Endothelial cell of umbilical vein (primary cell): Measurements from ENCODE around the gene THBD. TPM values are rescaled to one million over a fixed set of nuclear protein-coding genes. Genes with fewer than 3 reads are reported as not detected.
A peak's percentile ranks its signal among the peaks of the same experiment; 100 is the strongest.

ENCODE experiments used
- BruUV-seq: library from RNA; stranded (reverse); fragments of 400-500 nt; replicated peaks from 2 replicates; lab custom pipeline; 2021; lab: Mats Ljungman, UMichigan
- CTCF ChIA-PET: fragments of 300-600, 350-600 bp; sonication (Branson Sonifier 250); formaldehyde crosslinking; loops from one replicate; lab custom pipeline; 2021; ENCODE audit warnings: antibody characterized with exemption, inconsistent platforms; lab: Charles Lee
- POLR2A ChIA-PET: fragments of 300-600, 350-600 bp; sonication (Branson Sonifier 250); formaldehyde crosslinking; loops from one replicate; lab custom pipeline; 2021; ENCODE audit warnings: antibody characterized with exemption, inconsistent platforms; lab: Charles Lee
- DNase-seq: peaks from one replicate; pipeline ENCODE4 v3.0.0-alpha.2; 2011; ENCODE audit warnings: low read depth, low spot score
- FAIRE-seq: peaks from 2 replicates; lab custom pipeline; 2011; peaks lifted over from hg19 to GRCh38; lab: Jason Lieb, UNC
- H2AFZ ChIP-seq: 2 replicates; pipeline ENCODE4 v1.6.0; 2012; ENCODE audit warnings: low read depth, low read length, control low read depth, inconsistent platforms
- H3K27ac ChIP-seq: 2 replicates; pipeline ENCODE4 v1.5.1; 2011; ENCODE audit warnings: low read depth, mild to moderate bottlenecking, control low read depth, low read length, moderate library complexity; ENCODE audit not compliant: insufficient read depth
- H3K27me3 ChIP-seq, 2 experiments: 2 replicates each; pipeline versions ENCODE4 v1.6.0 to v1.6.1; 2011; ENCODE audit warnings: low read length in 2 of 2, mixed read lengths in 1 of 2; ENCODE audit not compliant: control insufficient read depth in 2 of 2, insufficient read depth in 2 of 2
- H3K36me3 ChIP-seq, 2 experiments: 2 replicates in 1 of 2; 3 replicates in 1 of 2; pipeline ENCODE4 v1.5.1; 2011; ENCODE audit warnings: low read length in 2 of 2, mild to moderate bottlenecking in 1 of 2, moderate library complexity in 1 of 2; ENCODE audit not compliant: control insufficient read depth in 2 of 2, insufficient read depth in 2 of 2; ENCODE audit errors: extremely low read depth in 1 of 2
- H3K4me1 ChIP-seq: 3 replicates; pipeline ENCODE4 v1.5.1; 2011; ENCODE audit warnings: mild to moderate bottlenecking, low read length; ENCODE audit not compliant: control insufficient read depth, insufficient read depth; ENCODE audit errors: extremely low read depth
- H3K4me2 ChIP-seq: 2 replicates; pipeline ENCODE4 v1.6.1; 2011; ENCODE audit warnings: low read length, control low read depth, mixed read lengths; ENCODE audit not compliant: insufficient read depth
- H3K4me3 ChIP-seq, 3 experiments: fragments of 200-600 bp in 1 of 3; sonication (generic), shearing (Covaris generic) in 1 of 3; replicated peaks in 1 of 3; 2 replicates each; pipeline ENCODE4 v1.5.1; 2011 to 2016; ENCODE audit warnings: control low read depth in 3 of 3, low read length in 3 of 3, mild to moderate bottlenecking in 2 of 3, inconsistent platforms in 1 of 3, low read depth in 1 of 3, moderate library complexity in 1 of 3; ENCODE audit not compliant: insufficient read depth in 1 of 3
- H3K79me2 ChIP-seq: 2 replicates; pipeline ENCODE4 v1.6.0; 2012; ENCODE audit warnings: low read length, inconsistent platforms; ENCODE audit not compliant: control insufficient read depth, insufficient read depth
- H3K9ac ChIP-seq: replicated peaks from 2 replicates; pipeline ENCODE3; 2011; ENCODE audit warnings: low read length, control low read depth; ENCODE audit not compliant: insufficient read depth; ENCODE audit errors: extremely low read depth
- H3K9me1 ChIP-seq: replicated peaks from 3 replicates; pipeline ENCODE4 v1.6.0; 2011; ENCODE audit warnings: mild to moderate bottlenecking, low read length; ENCODE audit not compliant: control insufficient read depth, insufficient read depth; ENCODE audit errors: extremely low read depth
- H3K9me3 ChIP-seq: replicated peaks from 2 replicates; pipeline ENCODE4 v1.5.1; 2012; ENCODE audit warnings: low read length, inconsistent platforms; ENCODE audit not compliant: control insufficient read depth, insufficient read depth
- H4K20me1 ChIP-seq: replicated peaks from 2 replicates; pipeline ENCODE3; 2011; ENCODE audit warnings: mild to moderate bottlenecking, low read length; ENCODE audit not compliant: control insufficient read depth, insufficient read depth; ENCODE audit errors: extremely low read depth
- EZH2 ChIP-seq: IDR thresholded peaks from 2 replicates; pipeline ENCODE4 v1.6.1; 2012; ENCODE audit warnings: borderline replicate concordance, low read depth, mild to moderate bottlenecking, moderate library complexity, low read length, inconsistent platforms; ENCODE audit not compliant: severe bottlenecking
- FOS ChIP-seq: IDR thresholded peaks from 2 replicates; pipeline ENCODE4 v1.6.1; 2011; ENCODE audit warnings: mild to moderate bottlenecking, low read length, moderate library complexity, borderline replicate concordance; ENCODE audit not compliant: insufficient read depth
- GATA2 ChIP-seq: IDR thresholded peaks from 2 replicates; pipeline ENCODE4 v1.7.0; 2011; ENCODE audit warnings: low read depth, mild to moderate bottlenecking, moderate library complexity, mixed read lengths, low read length; ENCODE audit not compliant: insufficient read length, insufficient read depth
- JUN ChIP-seq: IDR thresholded peaks from 2 replicates; pipeline ENCODE4 v1.6.1; 2011; ENCODE audit warnings: borderline replicate concordance, low read depth; ENCODE audit not compliant: insufficient read length, insufficient read depth
- MYC ChIP-seq: IDR thresholded peaks from one replicate; pipeline ENCODE4 v1.6.1; 2011; ENCODE audit warnings: mild to moderate bottlenecking, low read depth, low read length
- POLR2A ChIP-seq: IDR thresholded peaks from 2 replicates; pipeline ENCODE4 v1.6.1; 2012; ENCODE audit warnings: low read depth, mild to moderate bottlenecking, control low read depth, low read length
- POLR2AphosphoS5 ChIP-seq: IDR thresholded peaks from 2 replicates; pipeline ENCODE4 v1.6.1; 2012; ENCODE audit warnings: low read depth, mild to moderate bottlenecking, control low read depth, low read length, moderate library complexity; ENCODE audit not compliant: insufficient read depth
- dilution Hi-C: fragments of 300-500 bp; cut with MboI; formaldehyde crosslinking; loops from one replicate; pipeline ENCODE4 v1.15.0; 2019; ENCODE audit warnings: low sequenced_read_pairs; ENCODE audit not compliant: extremely low pct_ligation_motif_present
- intact Hi-C: fragments of 100-400 bp; cut with micrococcal nuclease; formaldehyde crosslinking; loops from one replicate; pipeline ENCODE4 v1.10.0; 2022
- polyA plus RNA-seq, 4 experiments: library from polyadenylated mRNA; depleted of rRNA in 3 of 4; stranded (reverse) in 3 of 4; unstranded in 1 of 4; fragments of >200 nt; gene quantifications; 2 replicates each; pipeline versions ENCODE4 v1.2.1 to v1.2.3, GENCODE V29; 2011 to 2012; ENCODE audit warnings: missing spikeins in 1 of 4
- total RNA-seq: library from RNA; stranded (reverse); gene quantifications from 2 replicates; pipeline ENCODE4 v1.2.3, GENCODE V29; 2021
- TF ChIP-seq, protein P1 (sequence below), 2 donors: IDR thresholded peaks; 1 replicate in 1 of 2; 2 replicates in 1 of 2; pipeline ENCODE4 v1.5.1; 2011; ENCODE audit warnings: low read length in 2 of 2, mild to moderate bottlenecking in 2 of 2, moderate library complexity in 2 of 2, control low read depth in 1 of 2, inconsistent platforms in 1 of 2, low read depth in 1 of 2; ENCODE audit not compliant: insufficient read depth in 1 of 2; ENCODE audit errors: extremely low read depth in 1 of 2
- TF ChIP-seq, protein P2 (sequence below): IDR thresholded peaks from 2 replicates; pipeline ENCODE4 v1.6.1; 2011; ENCODE audit not compliant: insufficient read depth, insufficient read length

THBD gene
- total and polyA plus RNA-seq, 2 donors (not counting 3 experiments of a cell fraction or from before 2014, with no cell fraction given): 17.1 to 28.0 TPM

DNA sequence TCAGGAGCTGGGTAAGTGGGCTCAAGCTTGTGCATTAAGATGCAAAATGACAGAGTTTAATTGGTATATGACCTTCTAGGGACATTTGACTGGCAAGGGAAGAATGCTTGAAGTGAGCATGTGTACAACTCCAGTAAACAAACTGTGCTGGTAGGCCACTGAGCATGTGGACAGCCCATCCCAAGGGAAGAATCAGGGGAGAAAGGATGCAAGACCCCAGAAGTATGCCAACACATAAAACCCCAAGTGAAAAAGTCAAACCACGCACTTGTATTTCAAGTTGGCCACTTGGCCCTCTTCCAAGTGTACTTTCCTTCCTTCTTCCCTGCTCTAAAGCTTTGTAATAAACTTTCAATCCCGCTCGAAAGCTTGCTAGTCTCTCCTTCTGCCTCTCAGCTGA, 10.4 kb upstream of the THBD start:
- ChIA-PET POLR2A (no interaction called here), CTCF (interaction anchor here (0.7 to 3.5 kb wide), 13 partner anchors 8 to 368 kb away, joined by 3 to 51 read pairs (median 5); no protein-coding TSS in a partner anchor)
- H3K4me1 ChIP-seq: peaks cover 29% of the 10 kb centered on the region
- DNase-seq (peak; percentile 53), FAIRE-seq (peak; percentile 77)
- no peak overlapping the region for H3K9ac ChIP-seq
- H3K27me3 ChIP-seq: no peaks in the 10 kb centered on the region
- no peak overlapping the region for H3K27ac ChIP-seq
- H3K4me2 ChIP-seq: no peak overlapping the region
- no peaks in the 10 kb centered on the region for H4K20me1 ChIP-seq
- no peaks in the 10 kb centered on the region for H3K9me3 ChIP-seq
- intact Hi-C loops: no loop called here
- TF ChIP-seq FOS (no peak), POLR2A (no peak), JUN (no peak), POLR2AphosphoS5 (no peak), GATA2 (no peak), EZH2 (no peak), MYC (no peak)
- TF ChIP-seq, protein P1, sequence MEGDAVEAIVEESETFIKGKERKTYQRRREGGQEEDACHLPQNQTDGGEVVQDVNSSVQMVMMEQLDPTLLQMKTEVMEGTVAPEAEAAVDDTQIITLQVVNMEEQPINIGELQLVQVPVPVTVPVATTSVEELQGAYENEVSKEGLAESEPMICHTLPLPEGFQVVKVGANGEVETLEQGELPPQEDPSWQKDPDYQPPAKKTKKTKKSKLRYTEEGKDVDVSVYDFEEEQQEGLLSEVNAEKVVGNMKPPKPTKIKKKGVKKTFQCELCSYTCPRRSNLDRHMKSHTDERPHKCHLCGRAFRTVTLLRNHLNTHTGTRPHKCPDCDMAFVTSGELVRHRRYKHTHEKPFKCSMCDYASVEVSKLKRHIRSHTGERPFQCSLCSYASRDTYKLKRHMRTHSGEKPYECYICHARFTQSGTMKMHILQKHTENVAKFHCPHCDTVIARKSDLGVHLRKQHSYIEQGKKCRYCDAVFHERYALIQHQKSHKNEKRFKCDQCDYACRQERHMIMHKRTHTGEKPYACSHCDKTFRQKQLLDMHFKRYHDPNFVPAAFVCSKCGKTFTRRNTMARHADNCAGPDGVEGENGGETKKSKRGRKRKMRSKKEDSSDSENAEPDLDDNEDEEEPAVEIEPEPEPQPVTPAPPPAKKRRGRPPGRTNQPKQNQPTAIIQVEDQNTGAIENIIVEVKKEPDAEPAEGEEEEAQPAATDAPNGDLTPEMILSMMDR (IDR thresholded peaks at IDR 0.05; ENCODE audit: extremely low read depth in 1 of 2, insufficient read depth in 1 of 2, low read depth in 1 of 2, low read length in 2 of 2): no peak
- TF ChIP-seq, protein P2, sequence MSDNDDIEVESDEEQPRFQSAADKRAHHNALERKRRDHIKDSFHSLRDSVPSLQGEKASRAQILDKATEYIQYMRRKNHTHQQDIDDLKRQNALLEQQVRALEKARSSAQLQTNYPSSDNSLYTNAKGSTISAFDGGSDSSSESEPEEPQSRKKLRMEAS: no peak
- H2AFZ ChIP-seq: no peak overlapping the region
- BruUV-seq: no TSS peak
- H3K79me2 ChIP-seq: no peaks in the 10 kb centered on the region
- H3K9me1 ChIP-seq: no peaks in the 10 kb centered on the region
- H3K36me3 ChIP-seq: no peaks in the 10 kb centered on the region
- H3K4me3 ChIP-seq: no peak overlapping the region
- dilution Hi-C loops: no loop called here
